GM06990 (cell line): Measurements from ENCODE around the gene HPCAL1.

Experiments used
- DNase-seq: peaks from one replicate; pipeline ENCODE4 v3.0.0-alpha.2; 2011; ENCODE audit not compliant: insufficient read length; ENCODE audit errors: extremely low read depth
- H3K27me3 ChIP-seq: replicated peaks from 2 replicates; pipeline ENCODE4 v1.6.0; 2011; ENCODE audit warnings: low read length; ENCODE audit not compliant: control insufficient read depth, insufficient read depth
- H3K36me3 ChIP-seq: 2 replicates; pipeline ENCODE4 v1.5.1; 2011; ENCODE audit warnings: low read length; ENCODE audit not compliant: control insufficient read depth, insufficient read depth
- H3K4me3 ChIP-seq: replicated peaks from 2 replicates; pipeline ENCODE4 v1.5.1; 2011; ENCODE audit warnings: low read depth, mild to moderate bottlenecking, control low read depth, low read length
- CTCF ChIP-seq: IDR thresholded peaks from 2 replicates; pipeline ENCODE4 v1.5.1; 2011; ENCODE audit warnings: low read length, control low read depth, mild to moderate bottlenecking, inconsistent platforms; ENCODE audit not compliant: insufficient read depth, poor library complexity, severe bottlenecking

Gene HPCAL1

GRCh38 chr2:10306901-10307463 lies 4.3 kb downstream of the HPCAL1 start:
- Histone ChIP-seq H3K36me3 (no peaks in the 10 kb centered on the region), H3K27me3 (peaks cover 3% of the 10 kb centered on the region), H3K4me3 (no peak overlapping the region)
- DNase-seq: no peak
- no peak for TF ChIP-seq CTCF

- Histone ChIP-seq H3K27me3 (peaks cover 3% of the 10 kb centered on the region), H3K4me3 (no peak overlapping the region), H3K36me3 (no peaks in the 10 kb centered on the region)
- DNase-seq: no peak
- TF ChIP-seq CTCF: no peak
These were observed 5.0 kb downstream of the HPCAL1 start for GRCh38 chr2:10307561-10308156.

- TF ChIP-seq CTCF: no peak
- no peak overlapping the region for H3K4me3 ChIP-seq
- H3K27me3 ChIP-seq: peaks cover 3% of the 10 kb centered on the region
- H3K36me3 ChIP-seq: no peaks in the 10 kb centered on the region
- DNase-seq: no peak
These were observed 6.2 kb downstream of the HPCAL1 start for GRCh38 chr2:10308866-10309265.

GRCh38 chr2:10309286-10309685 lies 6.6 kb downstream of the HPCAL1 start:
- no peaks in the 10 kb centered on the region for H3K36me3 ChIP-seq
- H3K4me3 ChIP-seq: no peak overlapping the region
- H3K27me3 ChIP-seq: peaks cover 3% of the 10 kb centered on the region
- TF ChIP-seq CTCF: no peak
- no peak for DNase-seq

GRCh38 chr2:10310309-10310888 lies 7.7 kb downstream of the HPCAL1 start:
- H3K27me3 ChIP-seq: peaks cover 3% of the 10 kb centered on the region
- no peak for TF ChIP-seq CTCF
- no peak for DNase-seq
- H3K4me3 ChIP-seq: no peak overlapping the region
- H3K36me3 ChIP-seq: no peaks in the 10 kb centered on the region
